Activated CD4-positive, alpha-beta memory T cell treated with anti-CD3 and anti-CD28 coated beads, Interleukin-2, amount 10 ng/mL, durations not matched to agents 7 days and 5 days (primary cell): ENCODE data around the gene SEPSECS. TPM values are rescaled to one million over a fixed set of nuclear protein-coding genes. Genes with fewer than 3 reads are reported as not detected.
A peak's percentile ranks its signal among the peaks of the same experiment; 100 is the strongest.

Experiments
- CTCF ChIA-PET: fragments of 350-600 bp; sonication (Branson Sonifier 250); formaldehyde crosslinking; loops from one replicate; lab custom pipeline; 2021; ENCODE audit warnings: antibody characterized with exemption, inconsistent platforms; lab: Charles Lee
- POLR2A ChIA-PET: fragments of 350-600 bp; sonication (Branson Sonifier 250); formaldehyde crosslinking; loops from one replicate; lab custom pipeline; 2021; ENCODE audit warnings: antibody characterized with exemption; lab: Charles Lee
- DNase-seq: peaks from one replicate; pipeline ENCODE4 v3.0.0-alpha.2; 2020
- H3K27ac Mint-ChIP-seq: one replicate; pipeline ENCODE4 v1.8.0; 2021; ENCODE audit warnings: mild to moderate bottlenecking, mixed read lengths
- H3K27me3 Mint-ChIP-seq: one replicate; pipeline ENCODE4 v1.8.0; 2021; ENCODE audit warnings: mixed read lengths
- H3K36me3 Mint-ChIP-seq: one replicate; pipeline ENCODE4 v1.8.0; 2021; ENCODE audit warnings: low read depth, mixed read lengths
- H3K4me1 Mint-ChIP-seq: one replicate; pipeline ENCODE4 v1.8.0; 2021; ENCODE audit warnings: mixed read lengths
- H3K4me3 Mint-ChIP-seq: one replicate; pipeline ENCODE4 v1.8.0; 2021; ENCODE audit warnings: mild to moderate bottlenecking, mixed read lengths
- H3K9me3 Mint-ChIP-seq: one replicate; pipeline ENCODE4 v1.8.0; 2021; ENCODE audit warnings: mixed read lengths
- total RNA-seq, 2 experiments: library from RNA; stranded (reverse); gene quantifications; one replicate each; pipeline ENCODE4 v1.2.3, GENCODE V29; 2021

The SEPSECS gene
- total RNA-seq, 2 experiments from 2014 or later: 15.1 to 15.2 TPM

DNA sequence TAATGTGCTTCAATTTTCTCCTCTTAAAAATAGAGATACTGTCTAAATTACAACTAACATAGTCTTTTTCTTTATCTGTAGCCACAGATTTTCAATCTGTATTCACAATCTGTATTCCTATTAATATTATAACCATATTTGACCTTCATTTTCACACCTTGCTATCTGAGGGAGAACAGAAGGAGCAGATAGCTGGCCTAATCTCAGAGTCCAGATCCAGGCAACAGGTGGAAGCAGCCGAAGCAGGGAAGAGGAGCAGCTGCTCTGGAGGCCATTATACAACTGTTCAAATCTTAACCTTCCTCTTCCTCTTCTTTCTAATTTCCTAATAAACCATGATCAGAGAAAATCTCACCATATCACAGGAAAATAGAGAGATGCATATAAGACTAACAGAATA, 14.2 kb downstream of the SEPSECS start:
- H3K4me3 Mint-ChIP-seq: no peak overlapping the region
- no peak for DNase-seq
- CTCF ChIA-PET: interaction anchor here (1.5 kb wide), 1 partner anchor 14 kb away, joined by 5 read pairs; the partner anchor contains the start of gene SEPSECS
- H3K9me3 Mint-ChIP-seq: no peaks in the 10 kb centered on the region
- POLR2A ChIA-PET: interaction anchor here (1.2 to 1.7 kb wide), 2 partner anchors 14 to 562 kb away, joined by 3 to 5 read pairs; partner anchors contain the start of genes DHX15 and SEPSECS
- H3K27me3 Mint-ChIP-seq: no peaks in the 10 kb centered on the region
- peaks cover 27% of the 10 kb centered on the region for H3K36me3 Mint-ChIP-seq
- no peak overlapping the region for H3K27ac Mint-ChIP-seq
- no peaks in the 10 kb centered on the region for H3K4me1 Mint-ChIP-seq

DNA sequence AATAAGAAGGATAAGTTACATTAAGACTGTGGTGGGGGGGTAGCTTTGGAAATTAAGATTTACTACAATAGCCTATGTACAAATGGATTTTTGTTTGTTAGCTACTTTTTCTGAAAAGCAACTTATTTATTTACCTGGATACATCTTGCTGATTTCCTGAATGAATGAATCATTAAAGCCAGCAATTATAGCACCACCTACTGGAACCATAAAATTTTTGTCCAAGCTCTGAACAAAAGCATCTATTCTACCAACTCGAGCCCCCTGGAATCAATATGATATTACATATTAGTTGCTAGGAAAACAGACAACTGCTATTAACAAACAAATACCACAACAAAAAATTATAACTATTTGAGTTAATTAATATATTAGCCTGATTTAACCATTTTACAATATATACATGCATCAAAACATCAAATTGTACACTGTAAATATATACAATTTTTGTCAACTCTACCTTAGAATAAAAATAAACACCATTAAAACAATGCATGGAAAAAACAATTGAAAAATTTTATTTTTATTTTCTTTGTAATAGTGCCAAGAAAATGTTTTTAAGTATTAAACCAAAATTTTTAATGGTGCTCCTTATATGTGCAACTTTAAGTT, 15.3 kb downstream of the SEPSECS start:
- CTCF ChIA-PET: interaction anchor here (0.5 to 3.9 kb wide), 26 partner anchors 9 to 655 kb away, joined by 3 to 26 read pairs (median 4); partner anchors contain the start of genes SEPSECS and ZCCHC4
- Mint-ChIP-seq H3K27ac (no peak overlapping the region), H3K27me3 (no peaks in the 10 kb centered on the region), H3K36me3 (peaks cover 21% of the 10 kb centered on the region), H3K4me3 (no peak overlapping the region), H3K9me3 (no peaks in the 10 kb centered on the region), H3K4me1 (no peaks in the 10 kb centered on the region)
- no peak for DNase-seq
- POLR2A ChIA-PET: interaction anchor here (1.2 kb wide), 1 partner anchor 15 kb away, joined by 9 read pairs; the partner anchor contains the start of gene SEPSECS

DNA sequence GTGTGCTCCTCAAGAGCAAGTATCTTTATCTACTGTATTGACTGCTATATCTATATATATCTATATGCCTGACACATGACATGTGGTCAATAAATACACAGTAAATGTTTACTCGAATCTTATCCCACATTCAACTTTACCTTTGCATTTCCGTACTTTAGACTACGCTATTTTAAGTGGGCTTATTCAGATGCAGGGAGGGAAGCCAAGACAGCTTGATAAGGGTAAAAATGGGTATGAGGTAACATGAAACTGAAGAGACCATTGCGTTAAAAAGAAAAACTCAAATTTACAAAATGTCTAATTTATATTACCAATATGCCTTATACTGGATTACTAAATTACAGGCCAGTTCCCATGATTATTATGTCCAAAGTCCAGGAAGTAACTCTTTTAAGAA, 17.8 kb downstream of the SEPSECS start:
- DNase-seq: no peak
- H3K36me3 Mint-ChIP-seq: peaks cover 38% of the 10 kb centered on the region
- H3K4me1 Mint-ChIP-seq: no peaks in the 10 kb centered on the region
- no peak overlapping the region for H3K27ac Mint-ChIP-seq
- no peak overlapping the region for H3K4me3 Mint-ChIP-seq
- H3K27me3 Mint-ChIP-seq: no peaks in the 10 kb centered on the region
- POLR2A ChIA-PET: no interaction called here
- no peaks in the 10 kb centered on the region for H3K9me3 Mint-ChIP-seq
- CTCF ChIA-PET: interaction anchor here (3.9 kb wide), 1 partner anchor 163 kb away, joined by 26 read pairs; no protein-coding TSS in a partner anchor

DNA sequence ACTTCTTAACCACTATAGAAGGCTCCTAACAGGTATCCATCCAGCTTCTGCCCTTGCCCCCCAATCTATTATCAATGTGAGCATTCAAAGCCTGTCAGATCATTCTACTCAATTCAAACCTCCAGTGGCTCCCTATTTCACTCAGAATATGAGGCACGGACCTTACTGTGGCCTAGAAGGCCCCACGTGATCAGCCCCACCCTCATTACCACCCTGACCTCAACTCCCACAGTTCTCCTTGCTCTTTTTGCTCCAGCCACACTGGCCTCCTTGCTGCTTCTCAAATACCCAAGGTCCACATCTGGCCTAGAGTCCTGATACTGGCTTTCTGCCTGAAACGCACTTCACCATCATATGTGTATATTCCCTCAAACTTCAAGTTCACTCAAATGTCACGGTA, 18.7 kb downstream of the SEPSECS start:
- CTCF ChIA-PET: no interaction called here

DNA sequence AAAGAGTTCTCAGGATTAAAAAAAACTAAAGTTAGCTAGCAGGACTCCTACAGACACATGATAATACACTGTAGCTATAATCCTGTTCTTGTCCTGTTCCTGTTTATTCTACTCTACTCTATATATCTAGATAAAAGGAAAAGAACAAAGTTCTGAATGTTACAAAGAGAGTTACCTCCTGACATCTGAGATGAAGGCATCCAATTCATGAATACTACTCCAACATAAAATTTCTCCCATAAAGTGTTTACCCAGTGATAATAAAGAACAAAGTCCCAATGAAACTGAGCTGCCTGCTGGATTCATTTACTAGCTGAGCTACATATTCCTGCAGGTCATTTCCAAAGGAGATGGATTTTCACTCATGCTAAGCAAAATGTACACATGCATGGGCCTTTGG, 27.1 kb downstream of the SEPSECS start:
- H3K9me3 Mint-ChIP-seq: peaks cover 10% of the 10 kb centered on the region
- H3K27me3 Mint-ChIP-seq: no peaks in the 10 kb centered on the region
- ChIA-PET CTCF (no interaction called here), POLR2A (no interaction called here)
- no peak overlapping the region for H3K4me3 Mint-ChIP-seq
- peaks cover 40% of the 10 kb centered on the region for H3K36me3 Mint-ChIP-seq
- H3K4me1 Mint-ChIP-seq: peaks cover 16% of the 10 kb centered on the region
- no peak for DNase-seq
- H3K27ac Mint-ChIP-seq: no peak overlapping the region

More for the DNA sequence above, 18.7 kb downstream of the SEPSECS start:
- Mint-ChIP-seq H3K36me3 (peaks cover 47% of the 10 kb centered on the region), H3K4me1 (peaks cover 5% of the 10 kb centered on the region), H3K4me3 (no peak overlapping the region), H3K27ac (no peak overlapping the region), H3K27me3 (no peaks in the 10 kb centered on the region), H3K9me3 (peaks cover 6% of the 10 kb centered on the region)
- no peak for DNase-seq
- POLR2A ChIA-PET: interaction anchor here (0.5 kb wide), 1 partner anchor 161 kb away, joined by 5 read pairs; no protein-coding TSS in a partner anchor

DNA sequence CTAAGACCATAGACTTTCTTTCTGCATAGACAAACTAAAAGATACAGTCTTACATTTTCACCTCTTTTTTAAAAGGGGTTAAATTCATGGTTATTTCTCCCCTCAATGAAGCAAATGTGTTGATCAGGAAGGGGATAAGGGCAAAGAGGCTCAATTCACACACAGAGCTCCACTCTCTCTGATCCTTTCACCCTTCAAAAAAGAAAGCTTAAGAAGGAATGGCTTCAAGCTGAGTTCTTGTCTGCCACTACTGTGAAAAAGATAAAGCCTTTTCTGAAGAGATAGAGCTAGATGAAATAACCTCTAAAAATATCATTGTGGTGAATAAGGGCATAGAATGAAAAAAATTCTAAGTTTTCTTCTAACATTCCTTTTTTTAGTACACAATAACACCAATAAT, 28.3 kb downstream of the SEPSECS start:
- ChIA-PET CTCF (interaction anchor here (0.7 to 1.1 kb wide), 2 partner anchors 13 to 152 kb away, joined by 3 to 5 read pairs; no protein-coding TSS in a partner anchor), POLR2A (no interaction called here)
- Mint-ChIP-seq H3K4me3 (no peak overlapping the region), H3K4me1 (peaks cover 12% of the 10 kb centered on the region), H3K36me3 (peaks cover 36% of the 10 kb centered on the region), H3K9me3 (peaks cover 5% of the 10 kb centered on the region), H3K27ac (no peak overlapping the region), H3K27me3 (no peaks in the 10 kb centered on the region)
- no peak for DNase-seq

DNA sequence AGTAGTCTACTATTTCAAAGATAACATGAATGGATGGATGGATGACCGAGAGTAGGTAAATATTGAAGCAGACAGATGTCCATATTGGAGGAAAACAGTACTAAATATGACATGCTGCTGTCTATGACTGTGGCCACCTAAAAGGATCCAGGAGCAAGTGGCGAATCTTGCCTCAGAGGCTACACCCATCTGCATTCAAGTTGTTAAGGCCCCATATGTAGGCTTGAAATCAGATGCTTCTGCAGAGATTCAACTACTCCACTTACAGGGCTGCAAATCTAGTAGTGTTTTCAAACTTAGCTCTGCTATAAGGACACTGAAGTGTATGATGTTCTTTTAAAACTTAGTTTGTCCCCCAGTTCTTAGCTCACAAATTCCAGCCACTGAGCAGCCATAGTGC, 28.9 kb downstream of the SEPSECS start:
- Mint-ChIP-seq H3K27ac (no peak overlapping the region), H3K36me3 (peaks cover 31% of the 10 kb centered on the region), H3K4me3 (no peak overlapping the region), H3K4me1 (peaks cover 11% of the 10 kb centered on the region), H3K27me3 (no peaks in the 10 kb centered on the region), H3K9me3 (peaks cover 4% of the 10 kb centered on the region)
- CTCF ChIA-PET: interaction anchor here (0.7 to 1.1 kb wide), 2 partner anchors 13 to 151 kb away, joined by 3 to 5 read pairs; no protein-coding TSS in a partner anchor
- POLR2A ChIA-PET: no interaction called here
- no peak for DNase-seq

DNA sequence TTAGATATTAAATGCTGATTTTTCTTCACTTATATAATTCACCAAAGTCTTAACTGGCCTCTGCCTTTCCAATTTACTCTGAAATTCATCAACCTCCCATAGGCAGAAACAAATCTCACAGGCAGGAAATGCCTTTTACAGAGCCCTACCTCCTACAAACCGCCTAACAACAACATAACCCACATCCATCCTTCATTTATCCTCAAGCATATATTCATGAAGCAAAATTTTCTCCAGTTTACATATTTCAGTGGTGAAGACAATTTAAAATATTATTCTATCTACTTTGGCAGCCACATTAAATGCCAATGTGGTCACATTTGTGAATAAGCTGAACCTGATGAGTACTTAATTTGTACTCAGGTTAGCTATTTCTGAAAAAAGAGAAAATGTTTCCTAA, 30.3 kb downstream of the SEPSECS start:
- H3K4me1 Mint-ChIP-seq: peaks cover 5% of the 10 kb centered on the region
- peaks cover 3% of the 10 kb centered on the region for H3K9me3 Mint-ChIP-seq
- ChIA-PET CTCF (interaction anchor here (0.7 kb wide), 1 partner anchor 15 kb away, joined by 3 read pairs; no protein-coding TSS in a partner anchor), POLR2A (no interaction called here)
- peaks cover 21% of the 10 kb centered on the region for H3K36me3 Mint-ChIP-seq
- DNase-seq: no peak
- no peaks in the 10 kb centered on the region for H3K27me3 Mint-ChIP-seq
- H3K4me3 Mint-ChIP-seq: no peak overlapping the region
- no peak overlapping the region for H3K27ac Mint-ChIP-seq

DNA sequence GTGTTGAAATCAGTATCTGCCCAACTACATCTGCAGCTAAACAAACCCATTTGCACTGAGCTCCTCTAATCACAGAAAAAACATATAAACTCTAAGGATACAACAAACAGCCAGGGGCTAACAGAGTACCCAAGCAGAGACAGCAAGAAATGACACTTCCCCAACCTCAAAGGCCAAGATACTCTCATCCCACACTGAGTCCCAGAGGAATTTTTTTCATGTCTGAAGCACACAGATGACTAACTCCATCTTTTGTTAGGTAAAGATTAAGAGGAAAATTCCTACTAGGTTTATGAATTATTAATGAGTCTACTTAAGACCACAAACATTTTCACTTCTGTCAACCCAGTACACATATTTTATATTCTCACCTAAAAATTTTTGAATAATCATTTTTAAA, 31.6 kb downstream of the SEPSECS start:
- H3K4me1 Mint-ChIP-seq: peaks cover 8% of the 10 kb centered on the region
- CTCF ChIA-PET: no interaction called here
- POLR2A ChIA-PET: interaction anchor here (0.5 kb wide), 1 partner anchor 40 kb away, joined by 3 read pairs; no protein-coding TSS in a partner anchor
- no peaks in the 10 kb centered on the region for H3K9me3 Mint-ChIP-seq
- no peak overlapping the region for H3K4me3 Mint-ChIP-seq
- H3K27ac Mint-ChIP-seq: no peak overlapping the region
- no peaks in the 10 kb centered on the region for H3K27me3 Mint-ChIP-seq
- DNase-seq: no peak
- H3K36me3 Mint-ChIP-seq: peaks cover 26% of the 10 kb centered on the region

DNA sequence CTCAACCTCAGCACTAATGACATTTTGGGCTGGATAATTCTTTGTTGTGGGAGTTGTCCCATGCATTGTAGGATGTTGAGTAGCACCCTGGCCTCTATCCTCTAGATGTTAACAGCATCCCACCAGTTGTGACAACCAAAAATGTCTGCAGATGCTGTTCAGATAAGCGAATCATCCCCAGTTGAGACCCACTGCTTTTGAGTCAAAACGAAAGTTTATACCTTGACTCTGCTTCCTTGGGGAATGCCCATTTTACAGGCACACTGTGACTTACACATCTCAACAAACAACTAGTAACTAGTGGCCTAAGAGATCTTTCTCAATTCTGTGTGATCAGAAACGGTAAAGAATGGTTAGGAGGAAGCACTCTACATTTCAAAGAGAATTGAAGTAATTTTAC, 37.0 kb downstream of the SEPSECS start:
- ChIA-PET POLR2A (no interaction called here), CTCF (no interaction called here)
- no peak overlapping the region for H3K4me3 Mint-ChIP-seq
- no peaks in the 10 kb centered on the region for H3K9me3 Mint-ChIP-seq
- peaks cover 15% of the 10 kb centered on the region for H3K4me1 Mint-ChIP-seq
- H3K27ac Mint-ChIP-seq: peak overlapping the region; percentile 19
- H3K27me3 Mint-ChIP-seq: no peaks in the 10 kb centered on the region
- H3K36me3 Mint-ChIP-seq: peaks cover 28% of the 10 kb centered on the region
- no peak for DNase-seq

DNA sequence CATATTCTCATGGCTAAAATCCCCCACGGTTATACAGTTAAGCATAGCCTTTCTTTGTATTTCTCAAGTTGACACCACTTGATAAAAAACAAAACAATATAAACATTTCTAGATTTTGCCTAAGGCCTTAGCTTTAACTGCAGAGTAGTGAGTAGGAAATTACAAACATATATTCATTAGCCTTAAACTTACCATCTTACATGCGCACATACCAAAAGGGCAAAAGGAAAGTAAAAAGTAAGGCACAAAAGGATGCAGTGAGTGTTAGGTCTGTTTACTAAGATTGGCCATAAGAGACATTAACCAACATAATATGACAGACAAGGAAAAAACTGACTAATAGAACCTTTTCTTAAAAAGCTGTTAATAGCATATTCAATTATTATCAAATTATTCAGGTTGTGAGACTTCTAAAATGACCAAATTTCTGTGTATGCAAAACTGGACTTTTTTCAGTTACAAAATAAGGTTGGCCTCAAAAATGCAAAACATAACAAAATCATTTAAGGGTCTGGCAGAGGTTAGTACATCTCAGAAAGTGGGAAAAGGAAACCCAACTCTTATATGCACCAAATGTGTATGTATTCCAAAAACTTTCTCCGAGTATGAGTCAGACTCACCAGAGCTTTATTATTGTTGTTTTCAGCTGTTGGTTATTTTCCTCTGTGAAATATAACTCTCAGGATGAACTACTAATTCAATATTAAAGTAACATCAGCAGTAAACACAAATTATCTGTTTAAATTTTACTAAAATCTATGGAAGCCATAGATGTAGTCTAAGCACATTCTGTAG, 39.9 kb downstream of the SEPSECS start:
- no peaks in the 10 kb centered on the region for H3K9me3 Mint-ChIP-seq
- CTCF ChIA-PET: interaction anchor here (1.1 kb wide), 1 partner anchor 24 kb away, joined by 3 read pairs; no protein-coding TSS in a partner anchor
- no peak overlapping the region for H3K4me3 Mint-ChIP-seq
- H3K36me3 Mint-ChIP-seq: peaks cover 20% of the 10 kb centered on the region
- POLR2A ChIA-PET: no interaction called here
- no peaks in the 10 kb centered on the region for H3K27me3 Mint-ChIP-seq
- H3K4me1 Mint-ChIP-seq: peaks cover 15% of the 10 kb centered on the region
- no peak for DNase-seq
- H3K27ac Mint-ChIP-seq: no peak overlapping the region

DNA sequence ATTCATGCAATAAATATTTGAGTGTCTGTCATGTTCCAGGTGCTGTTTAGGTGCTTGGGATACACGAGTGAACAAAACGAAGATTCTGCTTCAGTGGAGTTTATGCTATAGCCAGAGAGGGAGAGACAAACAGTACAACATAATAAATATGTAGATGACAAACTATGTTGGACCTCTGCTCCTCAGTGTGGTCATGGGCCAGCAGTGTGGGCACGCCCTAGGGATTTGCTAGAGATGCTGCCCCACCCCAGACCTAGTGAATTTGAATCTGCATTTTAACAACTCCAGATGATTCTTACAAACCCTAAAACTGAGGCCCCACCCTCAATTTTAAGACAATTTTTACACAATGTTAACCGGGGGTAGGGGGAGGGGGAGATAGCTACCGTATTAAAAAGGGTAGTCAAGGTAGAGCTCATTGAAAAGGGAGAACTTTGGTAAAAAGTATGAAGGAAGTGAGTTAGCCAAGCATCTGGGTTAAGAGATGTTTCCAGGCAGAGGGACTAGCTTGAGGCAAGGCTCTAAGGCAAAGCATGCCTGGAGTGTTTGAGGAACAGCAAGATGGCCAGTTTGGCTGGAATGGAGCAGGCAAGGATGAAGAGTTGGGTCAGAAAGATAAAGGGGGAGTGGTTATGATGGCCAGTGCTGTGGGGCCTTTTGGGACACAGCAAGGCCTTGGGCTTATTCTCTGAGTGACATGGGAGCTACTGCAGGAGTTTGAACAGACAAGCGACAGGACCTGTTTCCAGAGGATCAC, 42.4 kb downstream of the SEPSECS start:
- Mint-ChIP-seq H3K27ac (no peak overlapping the region), H3K36me3 (peaks cover 4% of the 10 kb centered on the region), H3K27me3 (no peaks in the 10 kb centered on the region), H3K4me1 (peaks cover 2% of the 10 kb centered on the region), H3K9me3 (no peaks in the 10 kb centered on the region), H3K4me3 (no peak overlapping the region)
- no peak for DNase-seq
- CTCF ChIA-PET: no interaction called here
- POLR2A ChIA-PET: no interaction called here
